ENCODE data around the gene DPP6.

DPP6 gene

GRCh38 chr7:154345093-154345492 lies 292.9 kb downstream of the DPP6 start:
- no peak for DNase-seq

DNA sequence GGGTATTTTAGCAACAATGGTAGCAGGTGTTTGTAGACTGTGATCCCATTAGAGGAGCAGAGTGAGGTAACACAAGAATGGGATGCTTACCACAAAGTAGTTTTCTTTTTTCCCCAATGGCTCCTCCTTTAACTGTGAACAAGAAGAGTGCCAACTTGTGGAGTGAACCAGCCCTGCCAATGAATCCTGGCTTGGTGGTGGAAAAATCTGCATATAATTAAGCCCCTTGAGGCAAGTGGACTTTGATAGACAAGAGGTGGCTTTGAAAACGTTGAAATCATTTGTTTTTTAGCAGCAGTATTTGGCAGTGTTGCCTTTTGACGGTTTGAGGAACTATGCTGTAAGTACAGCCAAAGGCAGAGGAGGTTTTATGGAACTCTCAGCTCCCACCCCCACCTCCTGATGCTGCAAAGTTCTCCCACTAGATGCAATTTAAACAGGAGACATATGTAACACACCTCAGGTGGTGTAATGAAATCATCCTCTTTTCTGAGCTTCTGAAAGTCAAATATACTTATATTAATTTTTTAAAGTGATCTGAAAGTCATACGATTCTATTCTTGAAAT lies 295.6 kb downstream of the DPP6 start:
- no peak for DNase-seq

DNA sequence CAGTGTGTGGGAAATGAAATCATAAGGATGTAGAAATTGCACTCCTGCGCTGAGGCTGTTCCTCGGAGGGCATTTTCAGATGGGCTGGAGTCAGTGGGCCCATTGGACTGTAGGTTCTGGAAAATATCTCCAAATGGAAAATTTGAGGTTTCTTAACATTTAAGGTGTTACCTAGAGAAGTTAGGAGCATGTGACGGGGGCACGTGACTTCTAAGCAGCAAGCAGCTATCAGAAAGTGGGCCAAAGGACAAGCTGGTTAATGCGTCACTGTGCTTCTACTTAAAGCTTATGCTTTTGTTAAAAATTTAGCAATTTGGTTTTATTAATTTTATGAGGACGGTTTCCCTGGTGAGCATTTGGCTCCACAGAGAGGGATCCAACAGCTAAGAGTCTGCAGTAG lies 298.7 kb downstream of the DPP6 start:
- DNase-seq, result no peak

- DNase-seq, result no peak
These were observed 301.2 kb downstream of the DPP6 start for GRCh38 chr7:154353355-154353767.

- no peak for DNase-seq
These were observed 312.0 kb downstream of the DPP6 start for GRCh38 chr7:154364170-154364569.

- no peak for DNase-seq
These were observed 319.2 kb downstream of the DPP6 start for GRCh38 chr7:154371424-154371823.

- DNase-seq, result no peak
These were observed 319.9 kb downstream of the DPP6 start for GRCh38 chr7:154372011-154372601.

DNA sequence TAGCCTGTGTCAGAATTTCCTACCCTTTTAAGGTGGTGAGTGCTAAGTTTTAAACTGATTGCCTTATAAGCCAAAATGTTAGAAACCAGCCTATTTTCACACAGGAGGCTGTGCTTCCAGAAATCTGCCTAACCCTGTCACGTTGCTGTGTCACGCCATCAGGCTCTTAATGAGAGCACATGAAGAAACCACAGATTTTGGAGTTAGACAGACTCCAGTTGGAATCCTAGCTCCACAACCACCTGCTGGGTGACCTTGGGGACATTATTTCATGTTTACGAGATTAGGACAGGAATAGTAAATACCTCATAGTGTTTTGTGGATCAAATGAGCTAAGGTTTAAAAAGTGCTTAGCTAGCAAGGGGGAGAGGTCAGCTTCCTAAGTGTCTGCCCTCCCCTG lies 321.8 kb downstream of the DPP6 start:
- DNase-seq, result no peak

DNA sequence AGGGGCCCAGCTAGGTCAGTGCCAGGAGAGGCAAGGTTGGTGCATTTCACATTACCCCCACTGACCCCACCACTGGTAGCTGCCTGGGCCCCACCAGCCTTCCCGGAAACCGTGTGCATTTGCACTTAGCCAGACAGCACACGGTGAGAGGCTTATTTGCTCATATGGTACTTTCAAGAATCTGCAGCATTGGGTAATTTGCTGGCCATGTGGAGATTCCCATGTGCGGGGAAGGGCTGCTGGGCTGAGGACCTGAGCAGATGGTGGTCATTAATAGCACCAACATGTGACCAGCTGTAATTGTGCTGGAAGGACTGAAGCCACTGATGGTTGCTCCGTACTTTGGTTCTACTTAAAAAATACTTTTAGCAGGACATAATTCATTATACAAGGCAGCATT lies 323.8 kb downstream of the DPP6 start:
- no peak for DNase-seq

DNA sequence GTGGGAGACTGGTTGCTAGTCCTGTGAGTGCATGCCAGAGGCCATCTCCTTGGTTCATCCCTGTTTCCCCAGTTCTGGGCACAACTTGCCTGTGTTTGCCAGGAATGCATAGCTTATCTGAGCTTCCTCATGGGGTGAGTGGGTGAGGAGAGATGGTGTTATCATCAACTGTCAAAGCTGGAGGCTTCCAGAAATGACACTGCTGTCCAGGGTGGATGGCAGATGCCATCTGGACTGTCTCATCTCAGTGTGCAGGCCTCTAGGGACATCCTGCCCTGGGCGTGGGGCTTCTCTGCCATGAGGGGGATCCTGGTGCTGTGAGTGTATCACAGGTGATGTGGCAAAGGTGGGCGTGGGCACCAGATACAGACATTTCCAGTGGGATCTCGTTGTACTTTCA lies 328.6 kb downstream of the DPP6 start:
- no peak for DNase-seq

GRCh38 chr7:154383045-154383444 lies 330.8 kb downstream of the DPP6 start:
- DNase-seq, result no peak

DNA sequence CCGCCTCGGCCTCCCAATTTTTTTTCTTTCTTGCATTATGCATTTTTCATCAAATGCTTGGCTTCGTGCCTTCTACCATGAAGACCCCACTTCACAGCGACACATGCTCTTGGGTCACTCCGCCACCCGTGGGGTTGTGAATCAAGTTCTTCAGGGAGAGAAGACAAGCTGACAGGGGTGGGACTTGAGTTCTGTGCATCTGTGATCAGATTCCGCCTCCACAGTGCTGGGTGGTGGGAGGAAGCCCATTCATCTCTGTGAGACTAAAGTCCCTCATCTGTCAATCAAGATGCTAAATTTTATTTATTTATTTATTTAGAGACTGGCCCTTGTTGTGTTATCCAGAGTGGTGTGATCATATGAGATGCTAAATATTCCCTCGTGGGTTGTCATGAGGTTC lies 333.0 kb downstream of the DPP6 start:
- DNase-seq, result no peak

- DNase-seq, result no peak
These were observed 335.1 kb downstream of the DPP6 start for GRCh38 chr7:154387252-154387651.

DNA sequence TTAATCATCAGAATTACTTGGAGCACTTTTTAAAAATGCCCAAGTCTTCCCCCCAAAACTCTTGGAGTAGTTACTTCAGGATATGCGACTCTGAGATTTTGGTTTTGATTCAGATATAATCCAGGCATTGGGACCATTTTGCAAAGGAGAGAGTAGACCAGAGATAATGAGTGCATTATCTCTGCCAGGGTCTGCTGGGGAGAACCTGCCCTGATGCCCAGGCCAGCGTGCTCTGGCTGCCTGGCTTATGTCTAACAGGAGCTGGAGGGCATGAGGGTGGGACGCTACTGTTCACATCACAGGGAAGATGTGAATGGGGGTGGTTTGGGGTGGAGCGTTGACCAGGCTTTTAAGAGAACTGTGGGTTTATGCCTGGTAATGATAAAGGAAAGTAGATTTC lies 336.2 kb downstream of the DPP6 start:
- no peak for DNase-seq

DNA sequence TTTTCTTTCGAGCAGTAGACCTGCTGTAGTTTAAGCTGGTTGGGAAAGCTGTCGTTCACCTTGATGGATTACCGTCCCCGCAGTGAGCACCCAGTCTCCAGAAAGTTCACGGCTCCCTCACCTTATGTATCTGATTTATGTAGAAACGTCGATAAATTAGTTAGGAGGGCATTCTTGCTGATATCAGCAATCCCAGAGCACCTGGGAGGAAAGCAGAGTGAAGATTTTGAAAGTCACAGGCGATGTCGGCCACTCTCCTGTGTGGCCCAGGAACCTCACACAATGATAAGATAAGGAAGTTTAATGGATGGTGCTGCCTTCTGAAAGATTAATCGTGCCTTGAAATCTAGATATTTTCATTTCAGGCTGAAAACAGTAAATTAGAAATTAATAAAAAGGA lies 336.8 kb downstream of the DPP6 start:
- DNase-seq, result no peak

DNA sequence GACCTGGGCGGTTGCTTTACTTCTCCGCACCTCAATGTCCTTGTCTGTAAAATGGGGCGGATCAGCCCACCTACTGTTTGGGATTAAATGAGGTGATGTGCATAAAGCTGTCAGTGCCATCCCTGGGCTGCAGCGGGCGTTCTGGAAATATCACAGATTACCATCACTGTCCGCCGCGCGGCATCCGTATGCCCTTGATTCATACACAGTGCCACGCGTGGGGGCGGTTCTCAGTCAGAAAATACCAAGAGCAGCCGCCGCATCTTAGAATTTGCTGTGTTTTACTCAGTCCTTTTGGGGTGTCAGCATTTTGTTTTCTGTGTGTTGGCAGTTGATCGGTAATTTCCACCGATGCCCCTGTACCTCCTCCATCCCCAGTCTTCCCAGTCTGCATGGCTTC lies 338.8 kb downstream of the DPP6 start:
- DNase-seq, result no peak

GRCh38 chr7:154394804-154395203 lies 342.6 kb downstream of the DPP6 start:
- DNase-seq, result no peak

- no peak for DNase-seq
These were observed 354.1 kb downstream of the DPP6 start for GRCh38 chr7:154406312-154406711.

DNA sequence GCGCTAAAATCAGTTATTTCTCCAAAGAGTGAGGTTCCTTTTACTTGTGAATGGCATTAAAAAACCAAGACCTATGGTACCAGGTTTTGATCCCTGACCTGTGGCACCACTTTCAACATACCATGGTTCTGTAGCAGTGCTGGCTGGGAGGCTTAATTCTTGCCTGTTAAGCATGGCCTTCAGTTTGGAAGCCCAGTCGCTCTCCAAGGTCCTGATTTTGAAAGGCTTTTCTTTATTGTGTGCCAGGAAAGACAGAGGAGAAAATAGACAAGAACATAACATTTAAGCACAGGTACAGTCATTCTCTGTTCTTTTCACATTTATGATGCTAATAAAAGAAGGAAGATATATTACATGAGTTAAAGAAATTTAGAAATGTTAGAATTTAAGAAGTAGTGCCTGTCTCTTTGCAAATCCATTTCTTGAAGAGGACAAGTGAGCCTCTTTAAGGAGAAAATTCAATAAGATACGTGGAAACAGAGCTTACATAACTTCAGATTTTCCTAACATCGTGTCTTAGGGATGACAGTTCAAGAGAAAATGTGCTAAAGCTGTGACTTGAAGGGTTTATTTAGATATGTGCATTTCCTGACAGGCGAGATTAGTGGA lies 357.6 kb downstream of the DPP6 start:
- DNase-seq, result no peak

DNA sequence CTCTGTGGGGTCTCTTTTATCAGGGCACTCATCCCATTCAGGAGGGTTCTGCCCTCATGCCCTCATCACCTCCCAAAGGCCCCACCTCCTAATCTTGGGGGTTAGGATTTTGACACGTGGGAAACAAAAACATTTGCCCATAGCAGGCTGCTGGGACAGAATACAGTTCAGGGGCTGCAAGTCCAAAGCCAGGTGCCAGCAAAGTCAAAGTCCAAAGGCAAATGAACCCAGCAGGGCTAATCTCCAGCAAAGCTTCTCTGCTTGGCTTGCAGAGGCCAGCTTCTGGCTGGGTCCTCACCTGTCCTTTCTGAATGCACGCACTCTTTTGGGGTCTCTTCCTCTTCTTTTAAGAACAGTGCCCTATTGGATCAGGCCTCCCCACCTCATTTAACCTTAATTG lies 359.9 kb downstream of the DPP6 start:
- DNase-seq, result no peak

DNA sequence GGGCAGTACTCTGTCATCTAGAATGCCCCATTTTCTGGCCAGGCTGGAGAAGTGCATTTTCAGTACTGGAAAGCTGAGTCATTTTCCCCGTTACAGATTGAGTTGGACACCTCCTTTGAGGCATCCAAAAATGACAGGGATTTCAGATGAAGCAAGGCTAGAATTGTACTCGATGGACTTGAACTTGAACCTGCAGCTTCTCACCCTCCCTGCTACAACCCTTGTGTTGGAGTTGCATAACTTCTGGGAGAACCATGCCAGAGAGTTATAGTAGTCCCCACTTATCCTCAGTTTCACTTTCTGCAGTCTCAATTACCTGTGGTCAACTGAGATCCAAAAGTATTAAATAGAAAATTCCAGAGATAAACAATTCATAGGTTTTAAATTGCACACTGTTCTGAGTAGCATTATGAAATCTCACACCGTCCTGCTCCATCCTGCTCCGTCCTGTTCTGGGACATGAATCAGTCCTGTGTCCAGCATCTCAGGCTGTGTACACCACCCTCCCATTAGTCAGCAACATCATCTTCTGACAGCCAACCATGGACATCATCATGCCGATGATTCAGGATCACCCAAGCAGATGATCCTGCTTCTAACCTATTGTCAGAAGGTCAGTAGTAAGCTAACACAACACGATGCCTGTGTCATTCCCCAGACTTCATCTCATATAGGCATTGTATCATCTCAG lies 363.7 kb downstream of the DPP6 start:
- no peak for DNase-seq

DNA sequence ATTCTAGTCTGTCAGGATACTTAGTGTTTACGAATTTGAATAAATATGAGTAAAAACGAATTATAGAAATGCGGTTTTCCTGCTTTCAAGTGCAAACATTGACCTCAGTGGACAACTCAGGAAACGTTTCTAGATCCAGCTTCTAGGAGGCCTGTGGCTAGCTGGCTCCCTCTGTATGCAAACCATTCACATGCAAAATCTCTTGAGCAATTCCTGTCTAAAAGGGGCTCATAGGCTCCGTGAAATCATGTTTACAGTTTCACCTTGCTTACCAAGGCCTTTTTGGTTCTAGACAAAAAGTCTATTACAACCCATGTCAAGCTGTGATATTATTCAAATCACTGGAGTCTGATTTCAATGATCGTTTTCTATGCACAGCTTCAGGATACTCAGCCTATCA lies 364.5 kb downstream of the DPP6 start:
- no peak for DNase-seq

DNA sequence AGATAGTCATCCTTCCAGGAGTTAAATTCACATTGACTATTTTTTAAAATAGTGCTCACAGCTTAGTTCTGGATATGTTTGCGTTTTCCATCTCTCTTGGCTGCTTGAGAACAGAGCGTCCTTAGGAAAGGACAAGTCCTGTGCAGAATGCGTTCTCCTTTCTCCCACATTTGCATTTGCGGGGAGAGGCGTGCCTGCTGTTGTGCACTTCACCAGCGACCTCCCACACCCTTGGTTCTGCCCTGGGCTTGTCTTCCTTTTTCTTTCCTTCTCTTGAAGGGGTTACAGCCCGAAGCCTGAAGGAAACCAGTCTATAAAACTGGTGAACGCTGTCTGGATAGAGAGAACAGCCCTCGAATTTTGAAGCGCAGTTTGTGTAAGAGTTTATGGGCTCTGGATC lies 367.1 kb downstream of the DPP6 start:
- no peak for DNase-seq

DNA sequence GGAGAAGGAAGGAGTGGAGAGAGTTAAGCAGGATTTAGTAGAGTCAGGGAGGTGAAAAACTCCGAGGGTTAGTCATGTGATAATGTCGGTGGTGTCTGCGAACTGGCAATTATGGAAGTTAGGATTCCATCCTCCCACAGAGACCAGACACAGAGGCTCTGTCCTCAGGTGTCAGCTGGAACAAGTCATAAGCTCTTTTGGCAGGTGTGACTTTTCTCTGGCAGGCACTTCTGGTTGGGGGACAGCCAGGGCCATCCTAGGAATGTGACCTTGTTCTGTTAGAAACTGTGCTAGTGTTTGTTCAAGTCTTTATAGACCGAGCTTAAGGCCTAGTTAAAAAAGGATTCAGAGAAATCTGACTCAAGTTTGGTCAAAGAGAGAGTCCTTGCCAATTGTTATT lies 371.0 kb downstream of the DPP6 start:
- no peak for DNase-seq

Data from activated CD4-positive, alpha-beta T cell treated with anti-CD3 and anti-CD28 coated beads, Interleukin-2, amount 50 U/mL, for 48 hours (primary cell).